WI38 (cell line): ENCODE results near the gene ABHD6.
"Not testable (repeated sequence)": the region's sequence is repeated elsewhere in the genome, so short reads cannot be mapped to it uniquely, and the experiment has no call there.

ENCODE experiments used
- H3K4me3 ChIP-seq: 2 replicates; pipeline ENCODE4 v1.5.1; 2011; ENCODE audit warnings: low read depth, mild to moderate bottlenecking, control low read depth, low read length
- TF ChIP-seq, protein P1 (sequence below): IDR thresholded peaks from 2 replicates; pipeline ENCODE4 v1.5.1; 2012; ENCODE audit warnings: low read depth, mild to moderate bottlenecking, control low read depth, low read length

The ABHD6 gene

GRCh38 chr3:58270485-58270884, 32.9 kb downstream of the ABHD6 start:
- no peak overlapping the region for H3K4me3 ChIP-seq
- TF ChIP-seq, protein P1, sequence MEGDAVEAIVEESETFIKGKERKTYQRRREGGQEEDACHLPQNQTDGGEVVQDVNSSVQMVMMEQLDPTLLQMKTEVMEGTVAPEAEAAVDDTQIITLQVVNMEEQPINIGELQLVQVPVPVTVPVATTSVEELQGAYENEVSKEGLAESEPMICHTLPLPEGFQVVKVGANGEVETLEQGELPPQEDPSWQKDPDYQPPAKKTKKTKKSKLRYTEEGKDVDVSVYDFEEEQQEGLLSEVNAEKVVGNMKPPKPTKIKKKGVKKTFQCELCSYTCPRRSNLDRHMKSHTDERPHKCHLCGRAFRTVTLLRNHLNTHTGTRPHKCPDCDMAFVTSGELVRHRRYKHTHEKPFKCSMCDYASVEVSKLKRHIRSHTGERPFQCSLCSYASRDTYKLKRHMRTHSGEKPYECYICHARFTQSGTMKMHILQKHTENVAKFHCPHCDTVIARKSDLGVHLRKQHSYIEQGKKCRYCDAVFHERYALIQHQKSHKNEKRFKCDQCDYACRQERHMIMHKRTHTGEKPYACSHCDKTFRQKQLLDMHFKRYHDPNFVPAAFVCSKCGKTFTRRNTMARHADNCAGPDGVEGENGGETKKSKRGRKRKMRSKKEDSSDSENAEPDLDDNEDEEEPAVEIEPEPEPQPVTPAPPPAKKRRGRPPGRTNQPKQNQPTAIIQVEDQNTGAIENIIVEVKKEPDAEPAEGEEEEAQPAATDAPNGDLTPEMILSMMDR = no peak

GRCh38 chr3:58271901-58272501, 34.4 kb downstream of the ABHD6 start:
- TF ChIP-seq, protein P1 = no peak
- no peak overlapping the region for H3K4me3 ChIP-seq

DNA sequence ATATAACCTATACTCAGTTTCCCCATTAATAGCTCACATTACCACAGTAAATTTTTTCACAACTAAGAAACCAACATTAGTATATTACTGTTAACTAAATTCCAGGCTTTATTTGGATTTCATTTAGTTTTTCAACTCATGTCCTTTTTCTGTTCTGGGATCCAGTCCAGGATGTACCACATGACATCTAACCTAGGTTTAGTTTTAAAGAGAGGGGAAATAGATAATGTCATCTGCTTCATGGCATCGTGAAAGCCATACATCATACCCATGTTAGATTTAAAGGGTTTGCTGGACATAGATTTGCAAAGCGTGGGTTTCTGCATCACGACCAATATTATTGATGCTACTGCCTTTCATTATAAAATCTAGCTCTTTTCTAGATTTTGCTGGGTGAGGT, 35.3 kb downstream of the ABHD6 start:
- TF ChIP-seq, protein P1 = no peak

DNA sequence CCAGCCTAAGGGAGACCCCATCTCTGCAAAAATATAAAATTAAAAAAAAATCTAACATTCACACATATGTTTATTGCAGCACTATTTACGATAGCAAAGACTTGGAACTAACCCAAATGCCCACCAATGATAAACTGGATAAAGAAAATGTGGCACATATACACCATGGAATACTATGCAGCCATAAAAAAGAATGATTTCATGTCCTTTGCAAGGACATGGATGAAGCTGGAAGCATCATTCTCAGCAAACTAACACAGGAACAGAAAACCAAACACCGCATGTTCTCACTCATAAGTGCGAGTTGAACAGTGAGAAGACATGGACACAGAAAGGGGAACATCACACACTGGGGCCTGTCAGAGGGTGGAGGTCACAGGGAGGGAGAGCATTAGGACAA, 35.8 kb downstream of the ABHD6 start:
- not testable (repeated sequence) for H3K4me3 ChIP-seq

More for the DNA sequence above, 35.3 kb downstream of the ABHD6 start:
- H3K4me3 ChIP-seq = no peak overlapping the region

DNA sequence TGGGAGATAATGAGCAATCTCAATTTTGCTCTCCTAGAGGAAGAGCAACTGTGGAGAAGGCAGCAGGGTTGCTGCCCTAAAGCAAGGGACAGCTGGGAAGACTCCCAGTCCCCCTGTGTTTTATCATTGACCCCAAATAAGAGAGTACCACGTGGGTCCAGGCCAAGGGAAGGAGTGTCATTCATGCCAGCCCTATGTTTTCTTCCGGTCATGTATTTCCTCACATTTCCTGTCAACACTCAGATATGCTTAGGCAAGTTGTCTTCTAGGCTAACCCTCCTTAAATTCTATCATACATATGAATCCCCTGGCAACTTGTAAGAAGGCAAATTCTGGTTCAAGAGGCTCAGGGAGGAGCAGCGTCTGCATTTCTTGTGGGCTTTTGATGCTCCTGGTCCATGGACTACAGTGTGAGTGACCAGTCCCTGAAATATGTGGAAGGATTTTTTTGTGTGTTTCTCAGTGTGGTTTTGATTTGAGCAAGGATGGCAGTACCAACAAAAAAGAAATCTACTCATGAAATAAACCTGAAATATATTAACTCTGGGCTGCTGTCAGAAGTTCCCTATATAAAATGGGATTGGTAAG, 36.5 kb downstream of the ABHD6 start:
- TF ChIP-seq, protein P1 = no peak
- no peak overlapping the region for H3K4me3 ChIP-seq

DNA sequence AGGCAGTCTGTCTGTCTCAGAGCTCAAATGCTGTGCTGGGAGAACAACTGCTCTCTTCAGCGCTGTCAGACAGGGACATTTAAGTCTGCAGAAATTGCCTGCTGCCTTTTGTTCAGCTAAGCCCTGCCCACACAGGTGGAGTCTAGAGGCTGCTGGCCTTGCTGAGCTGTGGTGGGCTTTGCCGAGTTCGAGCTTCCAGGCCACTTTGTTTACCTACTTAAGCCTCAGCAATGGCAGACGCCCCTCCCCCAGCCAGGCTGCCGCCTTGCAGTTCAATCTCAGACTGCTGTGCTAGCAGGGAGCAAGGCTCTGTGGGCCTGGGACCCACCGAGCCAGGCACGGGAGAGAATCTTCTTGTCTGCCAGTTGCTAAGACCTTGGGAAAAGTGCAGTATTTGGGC, 43.5 kb downstream of the ABHD6 start:
- TF ChIP-seq, protein P1 = no peak
- H3K4me3 ChIP-seq = no peak overlapping the region

GRCh38 chr3:58285334-58285733, 47.7 kb downstream of the ABHD6 start:
- TF ChIP-seq, protein P1 = no peak
- H3K4me3 ChIP-seq = no peak overlapping the region

DNA sequence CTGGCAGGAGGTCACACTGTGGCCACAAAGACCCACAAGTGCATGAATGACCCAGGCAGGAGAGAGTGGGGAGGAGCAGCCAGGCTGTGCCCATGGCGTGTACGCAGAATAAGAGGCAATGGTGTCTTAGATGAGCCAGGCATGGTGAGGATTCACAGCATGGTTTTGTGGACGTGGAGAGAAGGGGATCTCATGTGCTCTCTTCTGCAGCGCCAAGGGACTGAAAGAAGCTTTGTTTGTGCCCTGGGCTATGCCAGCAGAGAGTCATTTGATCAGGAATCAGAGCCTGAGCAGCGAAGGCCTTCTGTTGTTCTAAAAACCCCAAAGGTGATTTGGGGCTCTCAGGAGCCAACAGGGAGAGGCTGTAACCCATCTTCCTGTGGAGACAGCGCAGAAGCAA, 49.8 kb downstream of the ABHD6 start:
- TF ChIP-seq, protein P1 = no peak
- no peak overlapping the region for H3K4me3 ChIP-seq
